ENCODE measurements around the gene PLEKHA4.

DNA sequence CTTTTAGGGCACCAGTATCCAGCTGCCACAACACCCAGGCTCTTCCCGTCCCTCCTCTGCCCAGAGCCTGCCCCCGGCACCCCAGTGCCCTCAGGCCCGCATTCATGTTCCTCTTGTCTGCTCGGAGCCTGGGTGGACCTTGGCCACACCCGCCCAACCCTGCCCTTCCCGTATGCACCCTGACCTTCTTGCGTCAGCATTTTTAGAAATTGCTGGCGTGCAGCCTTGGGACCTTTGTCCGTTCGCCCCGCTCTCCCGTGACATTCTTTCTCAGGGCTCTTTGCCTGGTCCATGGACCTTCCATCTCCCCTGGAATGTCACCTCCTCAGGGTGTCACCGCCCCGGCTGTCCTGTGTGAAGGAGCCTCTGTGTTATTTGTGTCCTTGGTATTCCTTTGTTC, 39.3 kb upstream of the PLEKHA4 start:
- TF ChIP-seq, protein P1, sequence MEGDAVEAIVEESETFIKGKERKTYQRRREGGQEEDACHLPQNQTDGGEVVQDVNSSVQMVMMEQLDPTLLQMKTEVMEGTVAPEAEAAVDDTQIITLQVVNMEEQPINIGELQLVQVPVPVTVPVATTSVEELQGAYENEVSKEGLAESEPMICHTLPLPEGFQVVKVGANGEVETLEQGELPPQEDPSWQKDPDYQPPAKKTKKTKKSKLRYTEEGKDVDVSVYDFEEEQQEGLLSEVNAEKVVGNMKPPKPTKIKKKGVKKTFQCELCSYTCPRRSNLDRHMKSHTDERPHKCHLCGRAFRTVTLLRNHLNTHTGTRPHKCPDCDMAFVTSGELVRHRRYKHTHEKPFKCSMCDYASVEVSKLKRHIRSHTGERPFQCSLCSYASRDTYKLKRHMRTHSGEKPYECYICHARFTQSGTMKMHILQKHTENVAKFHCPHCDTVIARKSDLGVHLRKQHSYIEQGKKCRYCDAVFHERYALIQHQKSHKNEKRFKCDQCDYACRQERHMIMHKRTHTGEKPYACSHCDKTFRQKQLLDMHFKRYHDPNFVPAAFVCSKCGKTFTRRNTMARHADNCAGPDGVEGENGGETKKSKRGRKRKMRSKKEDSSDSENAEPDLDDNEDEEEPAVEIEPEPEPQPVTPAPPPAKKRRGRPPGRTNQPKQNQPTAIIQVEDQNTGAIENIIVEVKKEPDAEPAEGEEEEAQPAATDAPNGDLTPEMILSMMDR (IDR thresholded peaks at IDR 0.05) = no peak
- TF ChIP-seq POLR2A (IDR thresholded peaks at IDR 0.05) = no peak

Data from tibial nerve (tissue), 3 donors.